GM19452 (cell line): ENCODE data around the gene AMBRA1.

Experiments used
- ATAC-seq: cut with Tn5 transposase; IDR thresholded peaks from one replicate; pipeline ENCODE4 v1.9.1; 2021; ENCODE audit not compliant: unreplicated experiment

The AMBRA1 gene

DNA sequence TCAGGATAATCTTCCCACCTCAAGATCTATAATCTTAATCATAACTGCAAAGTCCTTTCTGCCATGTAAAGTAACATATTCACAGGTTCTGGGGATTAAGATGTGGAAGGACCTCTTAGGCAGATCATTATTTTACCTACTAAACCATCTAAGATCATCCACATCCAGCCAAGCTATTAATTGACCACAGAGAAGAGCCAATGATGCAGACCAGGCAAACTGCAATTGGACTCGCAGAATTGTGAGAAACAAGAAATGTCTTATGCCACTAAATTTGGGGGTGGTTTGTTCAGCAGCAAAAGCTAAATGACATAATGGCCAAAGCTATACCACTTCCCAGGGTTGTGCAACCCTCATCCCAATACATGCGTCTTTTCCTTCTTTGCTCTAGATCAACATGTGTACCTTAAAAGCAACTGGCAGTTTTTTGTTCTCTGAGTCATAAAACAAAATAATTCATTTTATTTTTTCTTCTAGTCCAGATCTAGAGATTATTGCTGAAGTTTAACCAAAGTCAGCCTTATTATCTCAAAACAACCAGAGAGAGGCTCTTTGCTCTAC lies 113.6 kb downstream of the AMBRA1 start:
- ATAC-seq = no peak

DNA sequence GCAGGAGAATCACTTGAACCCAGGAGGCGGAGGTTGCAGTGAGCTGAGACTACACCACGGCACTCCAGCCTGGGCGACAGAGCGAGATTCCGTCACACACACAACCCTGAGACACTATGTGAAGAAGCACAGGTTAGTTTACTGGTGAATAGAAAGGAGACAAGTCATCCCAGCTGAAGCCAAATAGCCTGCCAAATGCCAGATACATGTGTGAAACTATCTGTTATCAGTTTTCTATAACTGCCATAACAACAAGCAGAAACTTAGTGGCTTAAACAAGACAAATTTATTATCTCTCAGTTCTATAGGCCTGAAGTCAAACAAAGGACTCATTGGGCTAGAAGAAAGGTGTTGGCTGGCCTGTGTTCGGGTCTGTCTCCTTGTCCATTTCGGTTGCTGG lies 114.2 kb downstream of the AMBRA1 start:
- ATAC-seq = no peak

DNA sequence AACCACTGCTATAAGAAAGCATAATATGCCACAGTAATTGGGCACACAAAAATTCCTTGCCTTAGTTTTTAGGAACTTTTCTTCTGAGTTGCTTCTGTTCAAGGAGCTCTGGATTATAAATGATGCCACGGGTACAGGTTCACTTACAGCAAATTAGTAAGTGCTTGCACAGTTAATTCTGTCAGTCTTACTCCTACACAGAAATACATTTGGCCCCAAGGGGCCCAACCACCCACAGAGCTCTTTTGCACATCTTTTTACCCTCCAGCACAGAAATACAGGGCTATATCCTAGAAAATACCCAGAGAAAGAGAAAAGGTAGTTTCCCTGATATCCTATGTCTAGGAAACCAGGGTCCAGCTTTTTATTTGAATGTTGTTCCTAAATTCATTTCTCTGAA lies 115.6 kb downstream of the AMBRA1 start:
- no peak for ATAC-seq

DNA sequence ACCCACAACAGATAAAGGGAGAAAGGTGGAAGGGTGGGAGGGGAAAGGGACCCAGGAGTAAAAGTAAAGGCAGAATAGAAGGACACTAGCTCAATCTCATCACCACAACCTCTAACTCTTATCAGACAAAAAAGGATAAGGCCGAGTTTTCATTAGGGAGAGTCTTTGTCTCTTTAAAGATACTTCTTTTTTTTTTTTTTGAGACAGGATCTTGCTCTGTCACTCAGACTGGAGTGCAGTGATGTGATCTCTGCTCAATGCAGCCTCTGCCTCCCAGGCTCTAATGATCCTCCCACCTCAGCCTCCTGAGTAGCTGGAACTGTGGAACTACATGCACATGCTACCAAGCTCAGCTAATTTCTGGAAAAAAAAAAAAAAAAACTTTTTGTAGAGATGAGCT lies 116.7 kb downstream of the AMBRA1 start:
- no peak for ATAC-seq

DNA sequence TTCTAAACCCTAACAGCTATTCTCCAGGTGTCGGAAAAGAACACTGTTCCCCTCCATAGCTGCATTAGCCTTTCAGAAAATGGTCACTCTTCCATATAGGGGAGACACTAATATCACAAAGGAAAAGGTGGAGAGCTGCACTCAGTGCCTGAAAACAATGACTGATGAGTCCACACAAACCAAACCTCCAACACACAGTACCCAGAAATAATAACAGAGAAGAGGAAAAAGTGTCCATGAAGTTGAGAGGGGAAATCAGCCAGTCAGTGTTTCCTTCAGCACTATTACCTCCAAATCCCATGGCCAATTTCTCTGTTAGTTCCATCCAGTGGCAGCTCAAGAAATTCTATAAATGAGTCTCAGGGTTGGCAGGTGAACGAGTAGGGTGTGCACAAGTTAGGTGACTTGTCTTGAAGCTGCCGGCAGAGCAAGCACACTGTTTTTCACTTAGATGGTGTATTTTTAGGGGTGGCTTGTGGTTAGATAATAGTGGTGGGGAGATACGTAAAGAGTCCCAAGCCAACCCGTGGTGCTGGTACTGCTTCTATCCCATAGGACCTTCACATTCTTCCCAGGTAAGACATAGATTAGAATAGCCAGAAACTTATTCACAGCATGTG lies 117.8 kb downstream of the AMBRA1 start:
- no peak for ATAC-seq

DNA sequence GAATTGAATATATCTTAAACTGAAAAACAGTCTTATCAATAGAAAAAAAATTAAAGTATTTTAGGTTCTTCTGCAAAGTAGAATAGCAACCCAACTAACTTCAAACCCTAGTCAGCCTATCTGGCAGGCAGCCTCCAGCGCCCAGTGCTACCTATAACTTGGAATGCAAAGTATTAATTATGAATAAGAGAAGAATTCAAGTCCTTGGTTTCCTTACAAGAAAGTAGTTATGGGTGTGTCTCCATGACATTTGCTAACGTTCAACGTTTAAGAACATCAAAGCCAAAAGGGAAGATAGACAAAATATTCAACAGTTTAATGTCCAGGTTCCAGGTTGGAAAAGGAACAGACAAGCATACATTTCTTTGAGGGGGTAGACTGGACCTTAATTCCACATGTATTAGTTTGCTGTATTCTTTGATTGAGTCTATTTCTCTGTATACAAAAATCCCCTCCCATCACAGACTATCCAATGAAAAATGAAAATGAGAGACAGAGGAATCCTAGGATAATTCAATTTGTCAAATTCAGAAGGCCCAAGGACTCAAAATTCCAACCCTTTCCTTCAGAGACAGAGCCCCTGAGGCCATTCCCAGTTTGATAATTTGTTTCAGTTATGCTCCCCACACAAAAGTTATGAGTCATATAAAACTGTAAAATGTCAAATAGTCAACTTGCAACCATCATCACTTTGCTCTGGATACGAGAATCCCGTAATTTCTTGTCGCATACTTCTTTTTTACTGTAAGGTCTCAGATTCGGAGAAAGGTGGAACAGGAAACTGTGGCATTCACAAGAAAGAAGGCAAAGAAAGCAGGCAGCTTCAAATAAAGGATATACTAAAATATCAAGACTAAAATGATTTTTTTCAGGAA lies 118.5 kb downstream of the AMBRA1 start:
- ATAC-seq = no peak

DNA sequence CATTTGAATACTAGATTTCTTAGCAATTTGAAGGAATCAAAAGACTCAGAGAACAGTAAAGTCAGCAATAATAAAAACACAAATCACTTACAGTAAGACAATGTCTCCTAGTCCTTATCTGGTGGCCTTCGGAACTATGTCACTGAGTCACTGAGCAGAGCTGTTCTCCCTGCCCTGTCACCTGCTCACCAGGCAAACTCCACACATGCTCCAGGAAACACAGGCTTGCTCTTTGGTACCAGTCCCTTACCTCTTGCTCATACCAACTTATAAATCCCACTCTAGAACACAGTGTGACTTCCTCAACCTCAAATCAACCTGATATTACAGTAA lies 121.2 kb downstream of the AMBRA1 start:
- no peak for ATAC-seq

DNA sequence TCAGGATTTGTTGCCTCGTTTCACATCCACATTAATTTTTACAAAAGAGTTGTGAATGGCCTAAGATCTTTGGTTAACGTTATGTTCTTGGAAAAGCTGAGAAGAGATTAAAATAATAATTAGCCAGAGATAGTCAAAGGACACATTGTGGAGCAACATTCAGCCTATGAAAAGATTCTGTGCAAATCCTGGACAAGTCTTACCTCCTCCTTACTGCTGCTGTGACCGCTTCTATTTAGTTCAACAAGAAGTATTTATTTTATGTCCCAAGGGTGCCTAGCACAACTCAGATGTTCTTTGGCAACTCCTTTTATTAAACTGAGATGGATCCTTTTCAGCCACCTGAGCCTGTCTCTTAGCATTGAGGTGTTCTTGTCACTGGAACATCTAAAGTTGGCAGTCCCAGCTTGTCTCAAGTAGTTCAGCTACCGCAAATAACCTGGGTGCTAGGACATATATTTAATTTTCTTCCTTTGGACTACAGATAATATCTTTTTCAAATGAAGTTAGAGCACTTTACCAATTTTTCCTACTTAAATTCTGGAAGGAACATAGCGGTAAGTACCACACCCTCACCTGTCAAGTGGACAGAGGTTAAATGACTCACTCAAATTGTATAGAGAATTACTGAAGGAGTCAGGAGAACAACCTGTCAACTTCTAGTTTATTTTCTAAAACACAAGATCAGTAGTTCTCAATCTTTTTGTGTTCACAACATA lies 121.7 kb downstream of the AMBRA1 start:
- no peak for ATAC-seq

DNA sequence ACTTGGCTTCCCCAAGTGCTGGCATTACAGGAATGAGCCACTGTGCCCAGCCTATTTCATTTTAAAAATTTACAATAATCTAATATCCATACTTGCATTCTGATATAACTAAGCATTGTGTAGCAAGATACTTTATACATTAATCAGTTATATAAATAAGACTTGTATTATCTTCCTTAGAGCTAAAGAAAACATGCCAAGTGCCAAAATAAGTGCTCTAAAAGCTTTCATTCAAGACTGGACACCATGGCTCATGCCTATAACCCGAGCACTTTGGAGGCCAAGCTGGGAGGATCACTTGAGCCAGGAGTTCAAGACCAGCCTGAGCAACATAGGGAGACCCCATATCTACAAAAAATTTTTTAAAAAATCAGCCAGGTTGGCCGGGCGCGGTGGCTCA lies 123.9 kb downstream of the AMBRA1 start:
- ATAC-seq = no peak

DNA sequence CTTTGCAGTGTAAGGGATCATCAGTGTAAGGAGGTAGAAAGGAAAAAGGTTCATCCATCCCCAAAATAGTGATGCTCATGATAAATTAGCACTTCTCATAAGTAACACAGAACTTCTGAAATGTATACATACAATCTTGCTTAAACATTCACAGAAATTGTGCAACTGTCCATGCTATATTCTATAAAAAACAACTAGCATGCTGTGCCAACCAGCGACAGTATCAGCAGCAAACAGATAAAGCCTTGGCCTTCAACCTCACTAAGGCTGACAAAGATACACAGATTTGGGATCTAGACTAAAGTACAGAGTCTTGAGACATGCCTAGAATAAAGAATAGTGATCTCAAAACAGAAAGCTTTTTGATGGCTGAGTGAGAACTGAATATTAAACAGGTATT lies 128.1 kb downstream of the AMBRA1 start:
- no peak for ATAC-seq

DNA sequence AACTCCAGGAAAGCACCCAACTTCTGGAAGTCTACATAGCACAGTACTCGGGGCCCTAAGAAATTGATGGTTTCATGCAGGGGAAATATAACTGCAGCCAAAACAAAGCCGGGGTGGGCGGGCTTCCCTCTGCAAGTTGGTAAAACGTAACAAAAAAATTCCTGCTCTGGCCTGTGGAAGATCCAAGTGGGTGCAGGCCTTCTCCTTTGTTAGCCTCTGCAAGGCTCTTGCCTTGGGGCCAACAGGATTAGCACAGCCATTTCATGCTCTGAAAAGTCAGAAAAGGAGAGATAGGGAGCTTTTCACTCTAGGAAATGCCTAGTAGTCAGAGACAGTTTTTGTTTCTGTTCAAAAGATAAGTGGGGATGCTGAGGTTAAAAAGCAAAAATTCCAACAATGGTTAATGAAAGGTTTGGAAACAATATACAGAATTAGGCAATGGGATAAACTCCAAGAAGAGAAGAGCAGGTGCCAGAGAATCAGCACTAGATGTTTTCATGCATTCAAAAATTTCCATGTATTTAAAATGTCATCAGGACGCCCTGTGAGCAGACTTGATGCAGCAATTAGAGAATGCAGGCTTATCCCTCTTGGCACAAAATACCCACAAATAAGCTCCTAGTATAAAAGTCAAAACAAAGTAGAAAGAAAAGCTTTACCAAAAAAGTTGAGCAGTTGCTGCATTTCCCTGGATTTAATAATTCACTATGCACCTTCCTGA lies 130.0 kb downstream of the AMBRA1 start:
- ATAC-seq = no peak

DNA sequence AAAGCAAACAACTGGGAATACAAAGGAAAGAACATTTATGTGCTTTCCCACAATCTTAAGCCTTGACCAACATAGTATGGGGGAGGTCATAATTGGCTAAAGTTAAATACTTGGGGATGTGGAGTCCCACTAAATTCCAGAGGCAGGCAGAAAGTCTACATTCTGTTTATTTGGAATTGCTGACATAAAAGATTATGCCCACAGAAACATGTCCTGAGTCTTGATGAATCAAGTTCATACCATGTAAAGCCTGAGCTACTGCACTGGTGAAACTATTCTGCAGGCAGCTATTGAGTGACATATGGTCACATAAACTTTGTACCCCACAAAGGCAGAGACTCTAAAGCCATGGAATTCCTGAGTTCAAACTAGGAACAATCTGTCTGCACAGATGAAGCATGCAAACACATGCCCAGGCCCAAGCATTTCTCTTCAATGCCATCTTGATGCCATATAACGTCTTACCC lies 132.3 kb downstream of the AMBRA1 start:
- ATAC-seq = no peak

DNA sequence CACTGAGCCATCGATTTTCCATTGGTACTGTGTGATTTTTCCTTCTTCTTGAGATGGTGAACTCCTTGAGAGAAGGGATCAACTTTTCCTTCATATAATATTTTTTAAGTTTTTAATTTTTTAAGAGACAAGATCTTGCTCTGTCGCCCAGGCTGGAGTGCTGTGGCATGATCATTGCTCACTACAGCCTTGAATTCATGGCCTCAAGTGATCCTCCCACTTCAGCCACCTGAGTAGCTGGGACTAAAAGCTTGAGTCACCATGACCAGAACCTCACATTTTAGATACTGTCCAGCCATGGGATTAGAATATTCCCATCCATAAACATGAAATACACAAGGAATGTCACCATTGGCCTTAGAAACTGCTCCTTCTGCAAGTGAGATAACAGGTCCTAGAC lies 135.3 kb downstream of the AMBRA1 start:
- no peak for ATAC-seq

DNA sequence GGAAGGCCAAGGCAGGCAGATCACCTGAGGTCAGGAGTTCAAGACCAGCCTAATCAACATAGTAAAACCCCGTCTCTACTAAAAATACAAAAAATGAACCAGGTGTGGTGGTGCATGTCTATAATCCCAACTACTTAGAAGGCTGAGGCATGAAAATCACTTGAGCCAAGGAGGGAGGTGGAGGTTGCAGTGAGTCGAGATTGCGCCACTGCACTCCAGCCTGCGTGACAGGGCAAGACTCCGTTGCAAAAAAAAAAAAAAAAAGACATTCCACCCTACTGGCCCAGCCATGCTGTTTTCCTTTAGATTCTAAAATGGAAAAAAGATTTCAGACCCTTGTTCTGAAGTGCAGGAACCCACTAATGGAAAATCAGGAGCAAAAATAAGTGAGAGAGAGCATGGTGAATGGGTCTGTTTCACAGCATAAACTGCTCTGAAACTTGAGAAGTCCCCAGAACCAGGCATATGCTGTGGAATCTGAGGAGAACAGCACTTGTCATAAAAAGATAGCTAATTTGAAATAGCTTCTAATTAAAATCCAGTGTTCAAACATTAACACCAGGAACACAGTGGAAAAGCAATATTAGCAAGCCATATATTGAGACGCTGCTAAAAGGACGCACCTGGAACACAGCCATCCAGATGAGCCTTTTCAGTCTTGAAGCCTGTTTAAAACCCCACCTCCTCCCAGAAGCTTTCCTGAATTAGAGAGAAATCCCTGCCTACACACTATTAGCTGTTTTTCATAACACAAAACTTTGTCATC lies 136.0 kb downstream of the AMBRA1 start:
- ATAC-seq = no peak

DNA sequence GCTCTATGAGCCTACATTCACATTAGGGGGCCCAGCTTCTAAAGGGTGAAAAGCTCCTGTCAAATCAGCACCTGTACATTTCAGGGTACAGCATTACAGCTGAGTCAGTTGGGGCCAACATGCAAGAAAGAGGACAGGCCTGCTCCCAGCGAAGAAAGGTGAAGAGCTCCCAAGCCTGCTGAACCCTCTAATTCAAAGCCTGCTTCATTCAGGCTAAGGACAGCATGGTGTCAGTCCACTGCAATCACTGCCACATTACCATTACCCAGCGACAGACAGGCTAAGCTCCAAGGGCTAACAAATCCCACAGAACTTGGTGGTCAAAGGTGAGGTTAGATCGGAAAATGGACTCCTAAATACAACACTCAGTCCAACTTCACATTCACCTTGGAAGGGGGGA lies 136.8 kb downstream of the AMBRA1 start:
- no peak for ATAC-seq

DNA sequence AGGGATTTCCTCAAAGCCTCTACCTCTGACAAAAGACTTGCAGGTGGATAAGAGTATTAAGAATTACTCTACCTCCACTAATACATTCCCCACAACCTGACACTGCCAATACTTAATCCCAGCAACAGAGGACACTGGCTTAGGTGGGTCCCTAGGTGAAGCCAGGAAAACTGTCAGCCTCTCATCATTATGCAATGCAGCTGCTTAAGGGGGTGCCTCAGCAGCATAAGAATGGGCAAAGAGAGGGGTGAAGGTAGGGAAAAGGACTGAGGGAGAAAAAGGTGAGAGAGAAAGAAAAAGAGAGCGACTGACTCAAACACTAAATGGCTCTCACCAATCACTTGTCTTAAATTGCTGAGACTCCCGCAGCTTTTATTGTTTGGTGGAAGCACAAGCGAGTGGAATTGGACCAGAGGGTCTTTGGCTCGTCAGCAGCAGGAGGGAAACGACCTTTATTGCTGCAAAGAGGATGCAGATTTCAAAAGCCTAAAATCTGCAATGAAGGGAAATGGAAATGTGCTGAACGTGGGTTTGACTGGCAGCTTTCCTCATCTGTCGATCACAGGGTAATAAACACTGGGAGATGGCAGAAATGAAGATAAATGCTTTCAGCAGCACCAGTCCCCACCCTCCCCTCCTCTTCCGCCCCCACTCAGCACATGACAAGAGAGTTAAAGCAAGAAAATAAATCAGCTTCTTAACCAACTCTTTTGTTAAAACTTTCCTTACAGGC lies 137.4 kb downstream of the AMBRA1 start:
- ATAC-seq = no peak

DNA sequence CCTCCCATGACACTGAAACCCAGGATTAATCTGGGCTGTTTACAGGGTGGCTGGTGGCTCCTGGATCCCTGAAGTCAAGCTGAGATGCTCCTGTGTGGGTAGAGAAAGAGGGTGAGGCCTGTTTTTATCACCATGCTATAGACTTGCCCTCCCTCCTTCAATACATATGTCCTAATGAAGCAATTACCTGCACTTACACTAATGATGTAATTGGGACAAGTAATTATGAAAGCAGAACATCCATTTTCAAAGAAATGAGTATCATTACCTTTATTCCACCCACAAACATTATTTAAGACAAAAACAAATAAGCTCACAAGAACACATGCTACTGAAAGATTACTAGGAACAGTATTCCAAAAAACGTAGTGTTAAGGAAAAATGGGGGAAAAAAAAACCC lies 138.0 kb downstream of the AMBRA1 start:
- ATAC-seq = no peak

DNA sequence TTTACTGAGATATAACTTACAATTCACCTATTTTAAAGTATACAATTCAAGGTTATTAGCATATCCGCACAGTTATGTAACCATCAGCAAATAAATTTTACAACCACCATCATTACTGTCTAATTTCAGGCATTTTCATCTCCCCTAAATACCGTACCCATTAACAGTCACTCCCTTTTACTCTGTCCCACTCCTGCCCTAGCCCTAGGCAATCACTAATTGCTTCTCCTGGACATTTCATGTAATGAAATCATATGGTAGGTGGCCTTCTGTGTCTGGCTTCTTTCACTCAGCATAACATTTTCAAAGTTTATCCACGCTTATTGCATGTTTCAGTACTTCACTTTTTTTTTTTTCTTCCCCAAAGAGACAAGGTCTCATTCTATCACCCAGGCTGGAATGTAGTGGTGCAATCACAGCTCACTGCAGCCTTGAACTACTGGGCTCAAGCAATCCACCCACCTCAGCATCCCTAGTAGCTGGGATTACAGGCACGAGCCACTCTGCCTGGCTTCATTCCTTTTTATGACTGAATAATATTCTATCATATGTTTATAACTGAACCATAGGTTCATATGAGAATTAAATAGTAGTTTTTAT lies 140.8 kb downstream of the AMBRA1 start:
- ATAC-seq = no peak

DNA sequence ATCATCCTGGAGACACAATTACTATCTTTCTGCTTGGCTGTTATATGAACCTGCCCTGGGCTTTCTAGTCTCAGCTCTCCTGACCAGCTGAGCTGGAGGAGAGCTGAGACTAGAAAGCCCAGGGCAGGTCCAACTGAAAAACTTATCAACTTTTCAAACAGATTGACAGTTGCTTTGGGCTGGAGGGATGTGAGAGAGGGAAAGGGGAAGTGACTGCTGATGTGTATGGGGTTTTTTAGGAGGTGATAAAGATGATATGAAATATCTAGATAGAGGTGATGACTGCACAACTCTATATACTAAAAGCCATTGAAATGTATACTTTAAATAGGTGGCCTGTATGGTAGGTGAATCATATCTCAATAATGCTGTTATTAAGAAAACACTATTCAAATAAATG lies 142.1 kb downstream of the AMBRA1 start:
- no peak for ATAC-seq
